ENCODE results near the gene FNDC4. TPM values are rescaled to one million over a fixed set of nuclear protein-coding genes. Genes with fewer than 3 reads are reported as not detected.

Gene FNDC4
- total RNA-seq, 3 donors from 2014 or later (not counting 1 experiment from before 2014, with no cell fraction given): not detected

GRCh38 chr2:27453968-27454367 lies 41.0 kb downstream of the FNDC4 start:
- no peaks in the 10 kb centered on the region for H3K4me1 ChIP-seq (ENCODE audit: control insufficient read depth, insufficient read depth, low read length)
- 96% methylated on average over 7 of the region's 7 CpGs for WGBS (ENCODE audit: insufficient coverage)
- H3K36me3 Mint-ChIP-seq: peaks cover 12% of the 10 kb centered on the region
- peaks cover 29% of the 10 kb centered on the region for H3K36me3 ChIP-seq (ENCODE audit: control insufficient read depth, insufficient read depth, low read length)
- H3K4me3 Mint-ChIP-seq: no peak overlapping the region
- H3K9me3 ChIP-seq (ENCODE audit: control insufficient read depth, insufficient read depth, low read length): no peaks in the 10 kb centered on the region
- H3K4me3 ChIP-seq (ENCODE audit: low read length): no peak overlapping the region
- no peaks in the 10 kb centered on the region for H3K27me3 Mint-ChIP-seq (ENCODE audit: low read depth in 2 of 2)
- intact Hi-C loops (cut with micrococcal nuclease): no loop called here
- H3K4me1 Mint-ChIP-seq: no peaks in the 10 kb centered on the region
- TF ChIP-seq CTCF (IDR thresholded peaks at IDR 0.05): no peak
- no peak for ATAC-seq
- H3K27me3 ChIP-seq (ENCODE audit: control insufficient read depth, insufficient read depth, low read length): no peaks in the 10 kb centered on the region
- no peaks in the 10 kb centered on the region for H3K9me3 Mint-ChIP-seq
- H3K27ac Mint-ChIP-seq: no peak overlapping the region
- H3K27ac ChIP-seq (ENCODE audit: low read length): no peak overlapping the region
- no peak for DNase-seq

- DNase-seq (no peak), ATAC-seq (no peak)
- Histone ChIP-seq H3K27me3 (ENCODE audit: control insufficient read depth, insufficient read depth, low read length) (no peaks in the 10 kb centered on the region), H3K36me3 (ENCODE audit: control insufficient read depth, insufficient read depth, low read length) (peaks cover 30% of the 10 kb centered on the region), H3K4me1 (ENCODE audit: control insufficient read depth, insufficient read depth, low read length) (no peaks in the 10 kb centered on the region), H3K27ac (ENCODE audit: low read length) (no peak overlapping the region), H3K4me3 (ENCODE audit: low read length) (no peak overlapping the region), H3K9me3 (ENCODE audit: control insufficient read depth, insufficient read depth, low read length) (no peaks in the 10 kb centered on the region)
- TF ChIP-seq CTCF (IDR thresholded peaks at IDR 0.05): no peak
- Mint-ChIP-seq H3K36me3 (peaks cover 7% of the 10 kb centered on the region), H3K27me3 (ENCODE audit: low read depth in 2 of 2) (no peaks in the 10 kb centered on the region), H3K27ac (no peak overlapping the region), H3K4me1 (no peaks in the 10 kb centered on the region), H3K9me3 (no peaks in the 10 kb centered on the region), H3K4me3 (no peak overlapping the region)
- WGBS (ENCODE audit: insufficient coverage): 94% methylated on average over 1 of the region's 1 CpG
- intact Hi-C loops (cut with micrococcal nuclease): no loop called here
Observed at GRCh38 chr2:27451095-27451494, 43.9 kb downstream of the FNDC4 start.

GRCh38 chr2:27448381-27448780 lies 46.6 kb downstream of the FNDC4 start:
- no peak overlapping the region for H3K27ac Mint-ChIP-seq
- Histone ChIP-seq H3K4me3 (ENCODE audit: low read length) (no peak overlapping the region), H3K4me1 (ENCODE audit: control insufficient read depth, insufficient read depth, low read length) (no peaks in the 10 kb centered on the region), H3K27me3 (ENCODE audit: control insufficient read depth, insufficient read depth, low read length) (no peaks in the 10 kb centered on the region), H3K36me3 (ENCODE audit: control insufficient read depth, insufficient read depth, low read length) (peaks cover 23% of the 10 kb centered on the region), H3K27ac (ENCODE audit: low read length) (no peak overlapping the region), H3K9me3 (ENCODE audit: control insufficient read depth, insufficient read depth, low read length) (no peaks in the 10 kb centered on the region)
- intact Hi-C loops (cut with micrococcal nuclease): no loop called here
- no peaks in the 10 kb centered on the region for H3K9me3 Mint-ChIP-seq
- no peaks in the 10 kb centered on the region for H3K4me1 Mint-ChIP-seq
- TF ChIP-seq CTCF (IDR thresholded peaks at IDR 0.05): no peak
- 100% methylated on average over 3 of the region's 3 CpGs for WGBS (ENCODE audit: insufficient coverage)
- H3K36me3 Mint-ChIP-seq: no peaks in the 10 kb centered on the region
- ATAC-seq: no peak
- no peak overlapping the region for H3K4me3 Mint-ChIP-seq
- DNase-seq: no peak
- no peaks in the 10 kb centered on the region for H3K27me3 Mint-ChIP-seq (ENCODE audit: low read depth in 2 of 2)

- H3K27me3 ChIP-seq (ENCODE audit: control insufficient read depth, insufficient read depth, low read length): no peaks in the 10 kb centered on the region
- Mint-ChIP-seq H3K4me3 (no peak overlapping the region), H3K9me3 (no peaks in the 10 kb centered on the region), H3K27me3 (ENCODE audit: low read depth in 2 of 2) (no peaks in the 10 kb centered on the region), H3K36me3 (no peaks in the 10 kb centered on the region), H3K4me1 (peaks cover 0 to 6% of the 10 kb centered on the region in 2 donors), H3K27ac (no peak overlapping the region)
- H3K36me3 ChIP-seq (ENCODE audit: control insufficient read depth, insufficient read depth, low read length): peaks cover 28% of the 10 kb centered on the region
- no peak for TF ChIP-seq CTCF (IDR thresholded peaks at IDR 0.05)
- DNase-seq: no peak
- 94% methylated on average over 3 of the region's 3 CpGs for WGBS (ENCODE audit: insufficient coverage)
- intact Hi-C loops (cut with micrococcal nuclease): no loop called here
- no peak for ATAC-seq
- no peaks in the 10 kb centered on the region for H3K4me1 ChIP-seq (ENCODE audit: control insufficient read depth, insufficient read depth, low read length)
- no peaks in the 10 kb centered on the region for H3K9me3 ChIP-seq (ENCODE audit: control insufficient read depth, insufficient read depth, low read length)
- no peak overlapping the region for H3K27ac ChIP-seq (ENCODE audit: low read length)
- no peak overlapping the region for H3K4me3 ChIP-seq (ENCODE audit: low read length)
Observed at GRCh38 chr2:27446057-27446456, 48.9 kb downstream of the FNDC4 start.

Measured in natural killer cell (primary cell).